ENCODE measurements around the gene MYLIP.

The MYLIP gene

DNA sequence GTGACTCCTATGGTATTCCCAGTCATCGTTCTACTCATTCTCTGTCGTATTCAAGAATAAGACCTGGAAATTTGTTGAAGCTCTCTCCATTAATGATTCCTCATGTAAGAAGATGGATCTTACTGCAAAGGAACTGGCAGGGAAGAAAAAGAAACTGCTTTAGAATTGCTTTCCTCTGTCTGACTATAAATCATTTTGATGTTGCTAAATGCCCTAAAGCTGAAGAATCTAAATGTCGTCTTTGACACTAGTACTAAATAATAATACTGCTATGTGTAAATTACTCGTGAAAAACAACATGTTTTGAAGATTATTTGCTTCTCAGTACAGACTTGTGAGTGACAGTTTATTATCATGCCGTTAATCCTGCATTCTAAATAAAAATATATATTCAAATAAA lies 20.5 kb upstream of the MYLIP start:
- DNase-seq = no peak

DNA sequence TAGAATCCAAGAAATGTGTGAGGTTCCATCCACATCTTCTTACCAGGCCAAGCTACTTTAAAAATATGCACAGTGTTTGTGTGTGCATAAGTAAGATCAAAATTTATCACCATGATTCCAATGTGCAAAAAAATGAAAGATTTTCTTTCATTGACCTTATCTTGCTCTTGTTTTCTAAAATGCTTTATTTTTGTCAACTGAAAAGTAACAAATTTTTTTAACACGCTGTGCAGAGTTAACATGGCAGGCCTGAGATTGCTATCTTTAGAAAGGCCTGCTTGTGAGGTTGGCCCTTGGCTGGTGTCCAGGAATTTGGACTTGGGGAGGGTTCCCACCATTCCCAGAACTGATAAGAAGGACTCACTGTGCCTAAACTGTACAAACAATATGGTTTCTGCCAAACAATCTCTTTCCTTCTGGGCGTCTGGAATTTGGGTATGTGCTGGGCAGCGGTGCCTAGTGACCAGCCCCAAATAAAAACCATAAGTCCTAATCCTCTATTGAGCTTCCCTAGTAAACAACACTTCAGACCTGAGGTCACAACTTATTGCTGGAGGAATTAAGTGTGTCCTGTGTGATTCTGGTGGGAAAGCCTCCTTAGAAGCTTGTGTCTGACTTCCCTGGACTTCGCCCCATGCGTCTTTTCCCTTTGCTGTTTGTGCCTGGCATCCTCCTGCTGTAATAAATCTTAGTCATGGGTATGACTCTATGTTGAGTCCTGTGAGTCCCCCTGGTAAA lies 19.8 kb upstream of the MYLIP start:
- no peak for DNase-seq

DNA sequence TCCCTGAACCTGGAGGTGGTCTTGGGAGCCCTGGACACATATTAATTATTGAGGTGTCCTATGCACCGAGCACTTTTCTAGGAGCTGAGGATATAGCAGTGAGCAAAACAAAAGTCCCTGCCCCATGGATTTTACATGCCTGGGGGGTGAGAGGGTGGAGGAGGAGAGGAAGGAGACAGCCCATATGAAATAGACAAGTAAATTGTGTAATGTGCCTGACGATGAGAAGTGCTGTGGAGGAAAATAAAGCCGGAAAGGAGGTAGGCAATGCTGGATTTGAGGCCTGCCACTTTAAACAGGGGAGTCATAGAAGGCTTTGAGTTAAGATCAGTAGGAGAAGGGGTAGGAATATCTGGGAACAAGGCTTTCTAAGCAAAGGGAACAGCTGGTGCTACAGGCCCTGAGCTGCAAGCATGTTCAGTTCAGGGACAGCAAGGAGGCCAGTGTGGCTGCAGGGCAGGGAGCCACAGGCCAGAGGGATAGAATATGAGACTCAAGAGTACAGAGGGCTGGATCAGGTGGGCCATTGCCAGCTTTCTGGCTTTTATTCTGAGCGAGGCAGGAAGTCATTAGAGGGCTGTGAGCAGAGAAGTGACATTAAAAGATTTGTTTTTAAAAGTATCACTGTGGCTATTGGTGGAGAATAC lies 19.1 kb upstream of the MYLIP start:
- no peak for DNase-seq

DNA sequence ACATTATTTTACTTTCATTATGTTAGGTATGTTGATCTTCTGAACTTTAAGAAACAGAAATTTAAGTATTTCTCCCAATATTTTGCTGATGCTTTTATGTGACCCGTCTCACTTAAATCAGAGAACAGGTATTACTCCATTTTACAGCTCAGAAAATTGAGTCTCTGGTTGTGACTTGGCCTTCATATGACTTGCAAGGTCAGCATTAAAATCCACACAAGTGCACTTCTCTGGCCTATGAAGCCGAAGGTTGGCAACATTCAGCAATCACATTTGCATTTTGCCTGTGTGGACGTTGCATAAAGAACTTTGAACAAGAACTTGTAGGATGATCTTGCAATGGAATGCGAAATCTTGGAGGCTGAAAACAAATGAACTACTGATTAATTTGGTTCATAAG lies 10.1 kb upstream of the MYLIP start:
- no peak for DNase-seq

DNA sequence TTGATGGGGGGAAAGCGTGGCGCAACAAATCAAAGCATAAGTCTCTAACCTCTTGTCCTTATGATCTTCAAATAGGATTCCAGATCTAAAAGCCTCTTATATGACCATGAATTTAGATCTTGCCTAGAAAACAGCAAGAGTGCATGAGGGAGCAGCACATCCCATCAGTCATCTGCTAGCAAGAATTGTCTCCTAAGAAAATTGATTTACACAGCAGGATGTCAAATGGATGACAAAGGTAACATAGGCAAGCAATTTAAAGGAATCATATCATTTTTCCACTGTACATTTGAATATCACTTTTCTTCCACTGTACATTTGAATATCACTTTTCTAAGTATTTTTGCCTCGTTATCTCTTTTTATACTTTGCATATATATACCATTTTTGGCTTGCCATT lies 7.5 kb upstream of the MYLIP start:
- DNase-seq = no peak

DNA sequence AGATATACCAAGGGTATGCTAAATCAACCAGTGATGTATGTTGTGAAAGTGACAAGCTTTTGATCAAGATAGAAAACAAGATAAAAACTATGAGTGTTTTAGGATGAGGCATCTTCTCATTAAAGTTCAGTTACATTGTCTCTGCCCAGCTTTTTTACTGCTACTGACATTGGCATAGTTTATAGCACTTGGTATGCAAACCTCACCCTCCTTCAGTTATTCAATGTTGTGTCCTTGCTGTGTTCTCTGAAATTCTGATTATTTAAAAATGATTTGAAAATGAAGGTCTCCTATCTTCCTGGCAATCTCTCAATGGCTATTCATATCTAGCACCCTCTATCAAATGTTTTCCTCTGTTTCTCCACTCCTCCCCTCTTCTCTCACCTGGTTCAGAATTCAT lies 6.7 kb upstream of the MYLIP start:
- DNase-seq = no peak

DNA sequence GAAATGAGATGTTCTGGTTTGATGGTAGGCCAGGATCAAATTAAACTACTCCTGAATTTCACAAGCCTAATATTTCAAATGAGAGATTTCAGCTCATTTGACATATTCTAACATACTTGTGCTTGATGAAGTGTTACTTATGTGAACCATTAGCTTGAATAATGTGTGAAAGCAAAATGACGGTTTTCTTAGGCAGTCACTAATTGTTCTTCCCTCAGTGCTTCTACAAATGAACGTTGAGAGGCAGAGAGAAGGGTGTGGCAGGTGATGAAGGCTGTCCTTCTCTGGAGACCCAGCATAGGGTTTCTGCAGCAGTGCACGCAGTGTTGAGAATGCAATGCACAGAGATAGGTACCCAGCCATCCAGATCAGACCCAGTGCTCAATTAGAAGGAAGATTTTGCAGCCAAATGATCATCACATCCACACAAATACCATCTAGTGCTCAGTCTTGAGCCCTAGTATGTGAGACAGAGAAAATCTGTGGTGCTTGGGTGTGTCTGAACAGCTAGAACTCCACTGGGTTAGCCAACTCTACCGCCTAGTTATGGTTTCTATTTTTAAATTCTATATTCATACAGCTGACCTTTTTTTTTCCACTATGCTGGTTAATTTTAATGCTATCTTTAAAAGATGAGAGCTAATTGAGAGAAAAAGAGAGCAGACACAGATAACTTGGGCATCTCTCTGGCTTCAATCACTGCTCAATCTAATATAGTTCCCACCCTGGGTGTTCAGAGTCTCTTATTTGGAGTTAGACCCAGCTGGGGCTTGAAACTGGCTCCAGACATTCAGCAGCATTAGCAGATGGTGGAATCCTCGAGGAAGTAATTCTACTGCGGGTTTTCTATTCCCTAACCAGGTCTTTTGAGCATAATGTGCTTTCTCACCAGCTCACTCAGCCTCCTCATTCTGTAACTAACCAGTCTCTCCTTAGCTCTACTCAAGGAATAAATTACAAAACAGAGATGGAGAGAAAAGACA lies 4.4 kb upstream of the MYLIP start:
- DNase-seq = no peak

DNA sequence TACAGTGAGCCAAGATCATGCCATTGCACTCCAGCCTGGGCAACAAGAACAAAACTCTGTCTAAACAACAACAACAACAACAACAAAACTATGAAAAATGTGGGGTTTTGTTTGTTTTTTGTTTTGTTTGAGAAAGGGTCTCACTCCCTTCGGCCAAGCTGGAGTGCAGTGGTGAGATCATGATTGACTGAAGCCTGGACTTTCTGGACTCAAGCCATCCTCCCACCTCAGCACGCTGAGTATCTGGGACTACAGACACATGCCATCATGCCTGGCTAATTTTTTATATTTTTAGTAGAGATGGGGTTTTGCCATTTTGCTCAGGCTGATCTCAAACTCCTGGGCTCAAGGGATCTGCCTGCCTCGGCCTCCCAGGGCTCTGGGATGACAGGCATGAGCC lies 2.8 kb upstream of the MYLIP start:
- DNase-seq = no peak

DNA sequence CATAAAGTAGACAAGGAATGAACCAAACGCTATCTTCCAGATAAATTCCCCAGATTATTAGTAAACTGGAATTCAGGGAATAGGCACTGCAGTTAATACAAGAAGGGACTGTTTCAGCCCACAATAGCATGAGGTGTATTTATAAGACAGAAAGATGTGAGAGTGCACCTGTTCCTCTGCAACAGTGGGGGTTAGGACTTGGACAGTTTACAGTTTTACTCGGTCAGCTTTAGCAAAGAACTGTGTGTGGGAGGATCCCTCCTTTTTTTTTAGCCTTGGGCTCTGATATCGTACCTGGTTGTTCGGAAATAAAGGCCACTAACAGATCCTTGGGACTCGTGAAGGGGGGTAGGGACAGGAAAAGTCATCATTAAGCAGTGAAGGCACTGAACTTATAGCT lies 2.0 kb upstream of the MYLIP start:
- no peak for DNase-seq

DNA sequence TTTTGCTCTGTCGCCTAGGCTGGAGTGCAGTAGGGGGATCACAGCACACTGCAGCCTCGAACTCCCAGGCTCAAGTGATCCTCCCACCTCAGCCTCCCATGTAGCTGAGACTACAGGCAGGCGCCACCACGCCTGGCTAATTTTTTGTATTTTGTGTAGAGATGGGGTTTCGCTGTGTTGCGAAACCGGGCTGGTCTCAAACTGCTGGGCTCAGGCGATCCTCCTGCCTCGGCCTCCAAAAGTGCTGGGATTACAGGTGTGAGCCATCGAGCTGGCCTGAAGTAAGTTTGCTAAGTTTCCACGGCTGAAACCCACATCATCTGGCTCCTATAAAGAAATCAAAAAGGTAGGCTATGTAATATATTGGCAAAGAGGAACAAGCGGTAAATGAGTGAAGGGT lies 1.4 kb upstream of the MYLIP start:
- DNase-seq = no peak

DNA sequence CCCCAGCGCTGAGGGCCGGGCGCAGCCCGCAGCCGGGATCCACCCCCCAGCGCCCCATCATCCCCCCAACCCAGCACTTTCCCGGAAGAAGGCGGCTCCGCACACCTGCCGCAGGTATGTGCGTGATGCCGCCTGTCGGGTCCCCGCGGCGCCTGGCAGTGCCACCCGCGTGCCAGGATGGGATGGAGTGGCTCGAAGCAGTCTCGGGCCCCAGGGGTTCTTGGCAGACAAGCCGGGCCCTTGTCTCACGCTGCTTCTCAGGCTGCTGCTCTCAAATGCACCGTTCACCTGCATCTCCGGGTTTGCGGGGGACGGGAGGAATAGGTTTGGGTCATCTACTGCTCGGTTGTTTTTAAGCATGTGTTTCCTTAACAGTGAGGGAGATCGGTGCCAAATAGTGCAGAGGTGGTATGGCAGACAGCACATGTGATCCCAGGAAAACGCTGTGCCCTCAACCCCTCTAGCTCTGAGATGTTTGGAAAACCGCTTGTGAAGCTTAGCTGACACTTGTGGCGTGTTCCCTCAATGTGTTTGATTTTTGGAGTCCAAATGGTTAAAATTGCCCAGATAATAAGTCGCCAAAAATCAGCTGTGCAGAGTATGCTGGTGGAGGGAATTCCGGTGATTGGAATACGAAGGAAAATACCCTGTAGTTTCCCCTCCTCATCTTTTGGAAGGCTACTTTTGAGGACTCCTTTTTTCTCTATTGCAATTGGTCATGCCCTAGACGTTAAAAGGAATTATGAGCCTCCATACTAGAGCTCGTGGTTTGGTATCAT lies 926 bp downstream of the MYLIP start:
- DNase-seq = peak; percentile 53

DNA sequence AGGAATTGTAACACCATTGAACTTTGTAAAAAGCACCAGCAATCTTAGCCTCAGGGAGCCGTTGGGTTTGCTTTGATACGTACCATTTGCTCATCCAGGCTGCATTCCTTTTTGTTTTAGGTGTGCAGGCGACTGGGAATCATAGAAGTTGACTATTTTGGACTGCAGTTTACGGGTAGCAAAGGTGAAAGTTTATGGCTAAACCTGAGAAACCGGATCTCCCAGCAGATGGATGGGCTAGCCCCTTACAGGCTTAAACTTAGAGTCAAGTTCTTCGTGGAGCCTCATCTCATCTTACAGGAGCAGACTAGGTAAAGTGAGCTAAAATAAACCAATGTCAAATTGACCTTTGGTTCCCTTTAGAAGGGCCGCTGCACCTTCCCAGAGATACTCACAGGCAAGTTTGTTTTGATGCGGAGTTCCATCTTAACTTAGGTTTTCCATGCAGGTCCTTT lies 1.6 kb downstream of the MYLIP start:
- no peak for DNase-seq

DNA sequence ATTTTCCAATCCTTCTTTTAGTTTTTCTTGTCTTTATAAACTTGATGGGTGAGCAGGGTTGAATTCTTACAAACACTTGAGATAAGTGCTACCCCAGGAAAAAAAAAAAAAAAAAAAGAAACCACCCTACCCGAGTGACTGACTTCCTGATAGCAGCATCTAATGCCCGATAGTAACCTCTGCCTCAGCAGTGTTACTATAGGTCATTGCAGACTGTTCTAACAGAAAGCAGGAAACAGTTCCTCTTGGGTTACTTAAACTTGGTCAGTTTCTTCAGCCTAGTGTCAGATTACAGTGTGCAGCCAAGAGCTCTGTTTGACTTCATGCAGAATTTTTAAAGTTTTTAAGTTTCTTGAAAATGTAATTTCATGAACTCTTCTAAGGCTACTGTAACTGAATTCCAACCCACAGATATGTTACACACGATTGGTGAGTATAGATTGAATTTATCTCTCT lies 2.1 kb downstream of the MYLIP start:
- DNase-seq = no peak

DNA sequence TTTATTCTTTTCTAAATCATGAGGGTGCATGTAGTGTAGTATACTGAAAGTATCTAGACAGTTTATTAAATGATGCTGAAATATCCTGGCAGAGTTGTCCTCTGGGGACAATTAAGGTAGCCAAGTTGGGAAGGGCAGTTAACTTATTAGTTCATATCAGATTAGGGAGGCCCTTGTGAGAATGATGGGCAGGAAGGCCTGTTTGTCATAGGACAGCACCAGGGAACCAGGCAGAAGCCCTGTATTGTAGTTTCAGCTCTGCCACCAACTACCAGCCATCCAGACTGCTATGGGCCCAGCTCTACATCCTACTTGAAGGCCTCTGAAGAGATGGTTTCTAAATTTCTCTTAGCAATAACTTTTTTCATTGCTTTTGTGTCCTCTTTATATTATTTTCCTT lies 4.0 kb downstream of the MYLIP start:
- DNase-seq = no peak

DNA sequence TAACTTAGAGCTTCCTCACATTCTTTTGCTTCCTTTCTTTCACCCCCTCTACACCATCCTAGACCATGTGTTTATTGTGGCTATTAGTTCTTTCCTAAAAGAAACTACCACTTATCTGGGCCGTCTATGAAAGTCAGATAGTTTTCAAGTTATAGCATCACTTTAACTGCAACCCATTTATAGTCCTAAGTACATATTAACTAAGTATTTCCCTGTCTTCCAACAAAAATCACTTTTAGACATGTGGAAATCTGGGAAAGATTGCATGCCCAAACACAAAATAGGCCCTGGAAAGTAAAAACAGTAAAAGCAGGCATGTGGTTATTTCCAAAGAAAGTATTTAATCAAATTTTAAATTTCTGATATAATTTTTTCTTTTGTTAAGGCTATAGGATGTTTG lies 5.5 kb downstream of the MYLIP start:
- DNase-seq = no peak

DNA sequence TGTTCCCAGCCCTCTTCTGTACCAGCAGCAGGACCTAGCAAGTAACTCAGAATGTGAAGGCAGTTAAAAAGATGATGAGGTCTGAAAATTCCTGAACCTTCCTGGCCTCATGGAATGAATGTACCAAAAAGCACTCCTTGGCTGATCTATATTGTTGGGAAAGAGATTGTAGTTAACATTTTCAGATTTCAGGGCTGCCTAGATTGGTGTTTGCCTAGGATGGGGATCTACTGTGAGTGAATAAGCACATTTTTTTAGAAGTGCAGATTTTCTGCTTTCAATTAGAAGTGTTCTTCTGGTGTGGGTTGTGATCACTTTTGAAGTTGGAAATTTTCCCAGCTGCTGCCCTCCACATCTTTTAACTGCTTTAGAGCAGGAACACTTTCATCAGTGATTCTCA lies 6.2 kb downstream of the MYLIP start:
- no peak for DNase-seq

DNA sequence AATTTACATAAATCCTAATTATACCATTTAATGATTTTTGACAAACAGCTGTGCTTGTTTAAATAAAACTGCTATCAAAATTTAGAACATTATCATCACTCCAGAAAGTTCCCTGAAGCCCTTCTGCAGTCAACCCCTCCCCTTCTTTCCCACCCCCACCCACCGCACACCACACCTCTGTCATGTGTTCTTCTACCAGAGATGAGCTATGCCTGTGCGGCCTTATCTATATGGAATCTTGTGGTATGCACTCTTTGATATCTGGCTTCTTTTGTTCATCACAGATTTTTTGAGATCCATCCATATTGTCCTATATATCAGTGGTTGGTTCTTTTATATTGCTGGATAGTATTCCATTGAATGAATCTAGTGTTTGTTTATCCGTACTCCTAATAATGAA lies 7.2 kb downstream of the MYLIP start:
- DNase-seq = peak; percentile 46

DNA sequence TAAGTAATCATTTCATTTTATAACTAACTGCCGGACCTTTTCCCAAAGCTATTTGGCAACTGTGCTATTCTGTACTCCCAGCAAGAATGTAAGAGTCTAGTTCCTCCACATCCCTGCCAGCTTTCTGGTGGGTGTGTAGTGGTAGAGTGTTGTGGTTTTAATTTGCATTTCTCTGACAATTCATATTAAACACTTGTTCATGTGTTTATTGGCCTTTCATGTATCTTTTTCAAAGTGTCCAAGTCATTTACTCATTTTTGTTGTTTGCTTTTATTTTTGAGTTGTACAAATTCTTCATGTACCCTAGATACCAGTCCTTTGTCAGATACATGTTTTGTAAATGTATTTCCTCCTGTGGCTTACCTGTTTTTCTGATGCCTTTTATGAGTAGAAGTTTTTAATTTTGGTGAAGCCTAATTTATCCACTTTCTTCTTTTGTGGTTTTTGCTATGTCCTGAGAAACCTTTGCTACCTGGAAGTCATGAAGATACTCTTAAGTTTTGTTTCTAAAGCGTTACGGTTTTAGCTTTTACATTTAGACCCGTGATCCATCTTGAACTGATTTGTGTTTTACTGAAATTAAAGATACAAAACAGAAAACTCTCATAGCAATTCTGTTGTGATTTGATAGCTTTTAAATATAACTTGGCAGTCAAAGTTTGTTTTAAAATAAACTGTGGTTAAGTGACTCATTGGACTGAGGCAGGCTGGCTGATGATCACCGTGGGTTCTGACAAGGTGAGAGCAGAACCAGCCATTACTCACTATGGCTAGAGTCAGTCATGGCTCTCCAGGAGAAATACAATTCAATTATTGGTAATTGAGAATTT lies 8.0 kb downstream of the MYLIP start:
- DNase-seq = peak; percentile 51

DNA sequence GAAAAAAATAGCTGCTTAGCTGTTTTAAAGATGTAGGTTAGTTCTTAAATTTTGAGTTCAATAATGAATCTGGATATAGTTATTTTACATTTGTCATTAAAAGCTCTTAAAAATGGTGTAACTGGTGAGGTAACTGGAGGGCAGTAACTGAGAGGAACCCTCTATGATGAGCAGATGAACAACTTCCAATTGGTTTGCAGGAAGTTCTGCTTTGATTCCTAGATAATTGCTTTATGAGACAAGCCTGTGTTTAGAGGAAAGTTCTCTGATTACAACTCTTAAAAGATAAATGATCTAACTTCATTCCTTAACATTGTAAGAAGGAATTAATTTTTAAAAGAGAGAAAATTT lies 8.5 kb downstream of the MYLIP start:
- DNase-seq = no peak

DNA sequence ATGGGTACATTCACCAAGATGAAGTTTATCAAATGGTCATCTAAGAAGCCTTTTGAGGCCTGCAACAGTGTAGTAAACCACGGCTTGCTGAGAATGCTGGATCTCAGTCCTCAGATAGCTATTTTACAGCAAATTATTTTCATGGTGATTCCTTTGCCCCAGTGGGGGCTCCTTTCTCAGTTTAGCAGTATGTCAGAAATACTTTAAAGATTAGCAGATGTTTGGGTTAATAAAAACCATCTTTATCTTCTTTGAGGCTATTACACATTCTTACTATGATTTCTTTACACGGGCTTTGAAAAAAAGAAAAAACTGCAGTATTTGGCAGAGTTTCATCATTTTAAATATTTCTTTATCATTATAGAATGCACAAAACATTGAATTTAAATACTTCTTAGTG lies 10.7 kb downstream of the MYLIP start:
- no peak for DNase-seq

DNA sequence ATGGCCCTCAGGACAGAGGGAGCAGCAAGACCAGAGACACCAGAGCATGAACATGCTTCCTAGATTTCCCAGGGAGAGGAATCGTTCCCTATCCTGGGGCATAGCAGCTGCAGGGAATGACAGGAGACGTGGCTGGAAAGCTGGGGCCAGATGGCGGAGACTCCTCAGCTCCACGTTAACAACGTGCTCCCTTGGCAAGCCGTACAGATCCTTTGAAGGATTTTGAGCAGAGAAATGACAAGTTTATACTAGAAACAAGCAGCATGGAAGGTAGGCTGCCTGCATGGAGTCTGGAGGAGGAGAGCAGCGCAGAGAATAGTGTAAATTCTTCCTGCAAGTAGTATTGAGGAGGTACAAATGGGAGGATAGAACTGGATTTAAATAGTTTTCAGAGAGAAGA lies 11.7 kb downstream of the MYLIP start:
- DNase-seq = no peak

DNA sequence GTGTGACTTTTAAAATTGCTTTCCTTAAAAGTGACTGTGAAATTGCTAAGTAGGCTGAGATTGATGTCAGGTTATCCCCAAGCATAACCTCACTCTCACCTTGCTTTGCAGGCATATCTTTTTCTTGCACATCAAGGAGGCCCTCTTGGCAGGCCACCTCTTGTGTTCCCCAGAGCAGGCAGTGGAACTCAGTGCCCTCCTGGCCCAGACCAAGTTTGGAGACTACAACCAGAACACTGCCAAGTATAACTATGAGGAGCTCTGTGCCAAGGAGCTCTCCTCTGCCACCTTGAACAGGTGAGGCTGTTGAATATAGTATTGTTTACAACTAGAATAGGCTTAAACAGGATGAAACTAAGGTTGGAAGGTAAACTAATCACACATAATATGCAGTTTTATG lies 12.6 kb downstream of the MYLIP start:
- DNase-seq = no peak
